HG02884 (cell line): ENCODE measurements around the gene GMPR2.

ENCODE experiments used
- ATAC-seq: cut with Tn5 transposase; IDR thresholded peaks from one replicate; pipeline ENCODE4 v1.9.1; 2021; ENCODE audit warnings: mild to moderate bottlenecking, moderate library complexity; ENCODE audit not compliant: unreplicated experiment

GMPR2 gene

GRCh38 chr14:24282736-24283135 lies 50.0 kb downstream of the GMPR2 start:
- ATAC-seq, result no peak

- no peak for ATAC-seq
Measured at GRCh38 chr14:24283796-24284460, 51.2 kb downstream of the GMPR2 start.

- ATAC-seq, result no peak
Measured at GRCh38 chr14:24284501-24285035, 51.8 kb downstream of the GMPR2 start.

- no peak for ATAC-seq
Measured at GRCh38 chr14:24285351-24285750, 52.6 kb downstream of the GMPR2 start.

- no peak for ATAC-seq
Measured at GRCh38 chr14:24286996-24287395, 54.3 kb downstream of the GMPR2 start.
